ENCODE measurements around the gene SCAF8.
"Not testable (repeated sequence)": the region's sequence is repeated elsewhere in the genome, so short reads cannot be mapped to it uniquely, and the experiment has no call there.

The SCAF8 gene

GRCh38 chr6:154783229-154783628, 50.0 kb downstream of the SCAF8 start:
- no peak for DNase-seq (ENCODE audit: low read depth in 2 of 2)

GRCh38 chr6:154785075-154785474, 51.9 kb downstream of the SCAF8 start:
- no peak for DNase-seq (ENCODE audit: low read depth in 2 of 2)

- DNase-seq (ENCODE audit: low read depth in 2 of 2) = no peak
These were observed 53.1 kb downstream of the SCAF8 start for GRCh38 chr6:154786144-154786868.

GRCh38 chr6:154791556-154792317, 58.5 kb downstream of the SCAF8 start:
- DNase-seq (ENCODE audit: low read depth in 2 of 2) = no peak

- no peak for DNase-seq (ENCODE audit: low read depth in 2 of 2)
These were observed 59.1 kb downstream of the SCAF8 start for GRCh38 chr6:154792325-154792724.

GRCh38 chr6:154792761-154793160, 59.5 kb downstream of the SCAF8 start:
- no peak for DNase-seq (ENCODE audit: low read depth in 2 of 2)

GRCh38 chr6:154796484-154796883, 63.3 kb downstream of the SCAF8 start:
- DNase-seq (ENCODE audit: low read depth in 2 of 2) = no peak

GRCh38 chr6:154797857-154798256, 64.6 kb downstream of the SCAF8 start:
- no peak for DNase-seq (ENCODE audit: low read depth in 2 of 2)

GRCh38 chr6:154800338-154800737, 67.1 kb downstream of the SCAF8 start:
- no peak for DNase-seq (ENCODE audit: low read depth in 2 of 2)

GRCh38 chr6:154805288-154805911, 72.2 kb downstream of the SCAF8 start:
- no peak for DNase-seq (ENCODE audit: low read depth in 2 of 2)

- DNase-seq (ENCODE audit: low read depth in 2 of 2) = no peak
These were observed 73.6 kb downstream of the SCAF8 start for GRCh38 chr6:154806804-154807203.

GRCh38 chr6:154811663-154812062, 78.4 kb downstream of the SCAF8 start:
- not testable (repeated sequence) for DNase-seq (ENCODE audit: low read depth in 2 of 2)

- DNase-seq (ENCODE audit: low read depth in 2 of 2) = no peak
These were observed 80.8 kb downstream of the SCAF8 start for GRCh38 chr6:154814063-154814462.

- no peak for DNase-seq (ENCODE audit: low read depth in 2 of 2)
These were observed 83.0 kb downstream of the SCAF8 start for GRCh38 chr6:154815938-154816820.

- DNase-seq (ENCODE audit: low read depth in 2 of 2) = no peak
These were observed 87.9 kb downstream of the SCAF8 start for GRCh38 chr6:154821099-154821498.

- no peak for DNase-seq (ENCODE audit: low read depth in 2 of 2)
These were observed 88.4 kb downstream of the SCAF8 start for GRCh38 chr6:154821638-154822037.

GRCh38 chr6:154822947-154823558, 89.8 kb downstream of the SCAF8 start:
- no peak for DNase-seq (ENCODE audit: low read depth in 2 of 2)

GRCh38 chr6:154824076-154824475, 90.9 kb downstream of the SCAF8 start:
- no peak for DNase-seq (ENCODE audit: low read depth in 2 of 2)

GRCh38 chr6:154829970-154830369, 96.8 kb downstream of the SCAF8 start:
- no peak for DNase-seq (ENCODE audit: low read depth in 2 of 2)

GRCh38 chr6:154830771-154831170, 97.6 kb downstream of the SCAF8 start:
- DNase-seq (ENCODE audit: low read depth in 2 of 2) = no peak

- DNase-seq (ENCODE audit: low read depth in 2 of 2) = no peak
These were observed 102.1 kb downstream of the SCAF8 start for GRCh38 chr6:154835307-154835706.
